HCT116 (cell line): ENCODE results near the gene ATP1A2. TPM values are rescaled to one million over a fixed set of nuclear protein-coding genes. Genes with fewer than 3 reads are reported as not detected.

Source experiments
- ATAC-seq: fragments of 200-7000 bp; cut with Tn5 transposase; 2 replicates; pipeline ENCODE4 v1.9.1; 2020; ENCODE audit warnings: mild to moderate bottlenecking, moderate library complexity
- BruUV-seq: library from RNA; stranded (reverse); fragments of 400-500 nt; replicated peaks from 2 replicates; lab custom pipeline; 2021; lab: Mats Ljungman, UMichigan
- CTCF ChIA-PET: fragments of 300-600 bp; sonication (Branson Sonifier 250); formaldehyde crosslinking; loops from one replicate; lab custom pipeline; 2021; ENCODE audit warnings: antibody characterized with exemption; lab: Charles Lee
- POLR2A ChIA-PET: fragments of 300-600, 350-600 bp; sonication (Branson Sonifier 250); formaldehyde crosslinking; loops from one replicate; lab custom pipeline; 2021; ENCODE audit warnings: antibody characterized with exemption; lab: Charles Lee
- RAD21 ChIA-PET, 2 experiments: fragments of 300-600 bp; sonication (Branson Sonifier 250); formaldehyde crosslinking; loops; one replicate each; lab custom pipeline; 2023; ENCODE audit warnings: low total read pairs in 2 of 2; ENCODE audit not compliant: uncharacterized antibody in 2 of 2, unreplicated experiment in 2 of 2, low non-redundant PET in 1 of 2; lab: Charles Lee
- DNase-seq: peaks from one replicate; pipeline ENCODE4 v3.0.0-alpha.2; 2010; ENCODE audit warnings: low read depth, low spot score
- H2AFZ ChIP-seq: fragments of 200-600 bp; shearing (Covaris generic), sonication (generic); 2 replicates; pipeline ENCODE4 v1.6.1; 2017; ENCODE audit warnings: low read depth, mixed run types, mixed read lengths, antibody characterized with exemption, low read length; ENCODE audit not compliant: poor library complexity, severe bottlenecking
- H3K27ac ChIP-seq: 2 replicates; pipeline ENCODE4 v1.5.1; 2012; ENCODE audit warnings: low read depth, low read length
- H3K27me3 ChIP-seq: fragments of 200-600 bp; sonication (generic); 2 replicates; pipeline ENCODE4 v1.6.1; 2016; ENCODE audit warnings: mixed run types, low read length, mixed read lengths; ENCODE audit not compliant: insufficient read depth
- H3K36me3 ChIP-seq, 2 experiments: fragments of 200-500 bp in 1 of 2; fragments of 200-600 bp in 1 of 2; sonication (Bioruptor generic) in 1 of 2; sonication (generic) in 1 of 2; 2 replicates each; pipeline versions ENCODE4 v1.5.1 to v1.6.1; 2014 to 2016; ENCODE audit warnings: low read length in 2 of 2, inconsistent platforms in 1 of 2, mixed read lengths in 1 of 2, mixed run types in 1 of 2; ENCODE audit not compliant: insufficient read depth in 2 of 2, control insufficient read depth in 1 of 2
- H3K4me1 ChIP-seq, 2 experiments: fragments of 200-600 bp in 1 of 2; sonication (generic) in 1 of 2; 2 replicates each; pipeline versions ENCODE4 v1.5.1 to v1.6.1; 2012 to 2017; ENCODE audit warnings: low read length in 2 of 2, inconsistent platforms in 1 of 2, mild to moderate bottlenecking in 1 of 2, mixed read lengths in 1 of 2, mixed run types in 1 of 2, moderate library complexity in 1 of 2; ENCODE audit not compliant: insufficient read depth in 2 of 2, control insufficient read depth in 1 of 2
- H3K4me2 ChIP-seq: fragments of 200-600 bp; sonication (generic); 2 replicates; pipeline ENCODE4 v1.6.1; 2017; ENCODE audit warnings: mixed run types, low read length, mixed read lengths
- H3K4me3 ChIP-seq, 2 experiments: fragments of 200-600 bp in 1 of 2; sonication (generic) in 1 of 2; replicated peaks in 1 of 2; 2 replicates each; pipeline ENCODE4 v1.5.1; 2011 to 2016; ENCODE audit warnings: low read length in 2 of 2, control low read depth in 1 of 2, low read depth in 1 of 2, mild to moderate bottlenecking in 1 of 2, mixed read lengths in 1 of 2, mixed run types in 1 of 2
- H3K79me2 ChIP-seq: fragments of 200-600 bp; sonication (generic); 2 replicates; pipeline ENCODE4 v1.6.1; 2017; ENCODE audit warnings: mild to moderate bottlenecking, mixed run types, low read length, moderate library complexity, mixed read lengths; ENCODE audit not compliant: insufficient read depth
- H3K9ac ChIP-seq: fragments of 200-600 bp; sonication (generic); 2 replicates; pipeline ENCODE4 v1.6.1; 2016; ENCODE audit warnings: low read length, mixed read lengths
- H3K9me2 ChIP-seq: fragments of 200-600 bp; sonication (generic), shearing (Covaris generic); 2 replicates; pipeline ENCODE4 v1.6.1; 2017; ENCODE audit warnings: mixed run types, mild to moderate bottlenecking, moderate library complexity; ENCODE audit not compliant: insufficient read depth
- H3K9me3 ChIP-seq, 2 experiments: fragments of 200-500 bp in 1 of 2; fragments of 200-600 bp in 1 of 2; sonication (Bioruptor generic) in 1 of 2; sonication (generic) in 1 of 2; 2 replicates each; pipeline ENCODE4 v1.6.1; 2014 to 2017; ENCODE audit warnings: low read length in 2 of 2, mixed read lengths in 2 of 2, inconsistent platforms in 1 of 2, low read depth in 1 of 2, mild to moderate bottlenecking in 1 of 2, mixed run types in 1 of 2, moderate library complexity in 1 of 2; ENCODE audit not compliant: control insufficient read depth in 1 of 2, insufficient read depth in 1 of 2
- H4K20me1 ChIP-seq: fragments of 200-600 bp; sonication (generic), shearing (Covaris generic); 2 replicates; pipeline ENCODE4 v1.6.1; 2017; ENCODE audit warnings: mixed run types, mild to moderate bottlenecking, moderate library complexity; ENCODE audit not compliant: insufficient read depth
- CTCF ChIP-seq, 3 experiments: fragments of 200-600 bp in 1 of 3; sonication (generic) in 1 of 3; IDR thresholded peaks in 2 of 3; conservative IDR thresholded peaks in 1 of 3; 2 replicates each; pipeline ENCODE4 v1.5.1; 2012 to 2017; ENCODE audit warnings: low read depth in 2 of 3, low read length in 2 of 3, antibody characterized with exemption in 1 of 3, borderline replicate concordance in 1 of 3, control low read depth in 1 of 3, mild to moderate bottlenecking in 1 of 3, mixed read lengths in 1 of 3, mixed run types in 1 of 3, moderate library complexity in 1 of 3; ENCODE audit not compliant: insufficient read depth in 1 of 3
- SRF ChIP-seq: IDR thresholded peaks from 2 replicates; pipeline ENCODE4 v1.6.1; 2012; ENCODE audit warnings: low read depth
- ZBTB33 ChIP-seq: IDR thresholded peaks from 2 replicates; pipeline ENCODE4 v1.6.1; 2011; ENCODE audit warnings: mild to moderate bottlenecking, low read length, moderate library complexity; ENCODE audit not compliant: insufficient replicate concordance; ENCODE audit errors: extremely low read depth
- intact Hi-C: fragments of 100-400 bp; cut with micrococcal nuclease; formaldehyde crosslinking; loops from 2 replicates; pipeline ENCODE4 v1.10.0; 2022
- total RNA-seq: library from RNA; stranded (reverse); gene quantifications from one replicate; pipeline ENCODE4 v1.2.1, GENCODE V29; 2021; ENCODE audit not compliant: unreplicated experiment
- TF ChIP-seq, protein P1 (sequence below): IDR thresholded peaks from 2 replicates; pipeline ENCODE4 v1.6.1; 2012

Gene ATP1A2
- total RNA-seq, 1 experiment from 2014 or later = not detected

DNA sequence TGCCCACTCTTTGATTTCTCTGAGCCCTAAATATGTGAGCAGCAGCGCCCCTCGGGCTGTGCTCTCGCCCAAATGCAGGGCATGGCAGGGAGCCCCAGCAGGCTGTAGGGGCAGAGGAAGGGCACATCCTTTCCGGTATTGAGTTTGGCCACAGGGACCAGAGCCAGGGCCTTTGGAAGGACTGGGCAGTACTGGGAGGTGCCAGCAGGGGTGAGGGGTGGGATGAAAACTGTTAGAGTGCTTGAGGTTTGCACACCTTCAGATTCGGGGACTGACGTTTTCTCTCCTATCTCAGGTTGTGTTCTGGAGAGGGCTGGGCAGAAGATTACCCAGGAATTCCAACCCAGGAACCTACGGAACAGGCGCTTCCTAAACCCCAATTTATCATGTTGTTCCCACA is 2.2 kb upstream of the ATP1A2 start:
- RAD21 ChIA-PET = no interaction called here
- Histone ChIP-seq H2AFZ (no peak overlapping the region), H4K20me1 (no peaks in the 10 kb centered on the region), H3K9ac (no peak overlapping the region), H3K9me2 (no peaks in the 10 kb centered on the region), H3K9me3 (no peaks in the 10 kb centered on the region), H3K4me3 (no peak overlapping the region), H3K36me3 (no peaks in the 10 kb centered on the region), H3K27me3 (no peaks in the 10 kb centered on the region), H3K79me2 (no peaks in the 10 kb centered on the region), H3K4me2 (no peak overlapping the region), H3K27ac (no peak overlapping the region), H3K4me1 (peaks cover 3 to 13% of the 10 kb centered on the region in 2 experiments; a peak in 2 of 4 replicates)
- CTCF ChIA-PET = no interaction called here
- ATAC-seq = peak; percentile 35; the same call in 1 of the 2 replicates
- TF ChIP-seq ZBTB33 = no peak
- TF ChIP-seq, protein P1, sequence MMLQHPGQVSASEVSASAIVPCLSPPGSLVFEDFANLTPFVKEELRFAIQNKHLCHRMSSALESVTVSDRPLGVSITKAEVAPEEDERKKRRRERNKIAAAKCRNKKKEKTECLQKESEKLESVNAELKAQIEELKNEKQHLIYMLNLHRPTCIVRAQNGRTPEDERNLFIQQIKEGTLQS = no peak
- no peak for TF ChIP-seq SRF
- peak in 2 of 3 experiments; percentile 13 to 15; a peak in 1 of 6 replicates for TF ChIP-seq CTCF (IDR thresholded peaks at IDR 0.05 in 2 of 3, conservative IDR thresholded peaks at IDR 0.05 in 1 of 3; ENCODE audit: borderline replicate concordance in 1 of 3, insufficient read depth in 1 of 3, low read depth in 2 of 3, low read length in 2 of 3)
- POLR2A ChIA-PET = no interaction called here
- DNase-seq = no peak
- BruUV-seq = no TSS peak
- intact Hi-C loops = no loop called here
